ENCODE measurements around the gene TARP.

Gene TARP

GRCh38 chr7:38211940-38212339, 61.5 kb downstream of the TARP start:
- DNase-seq = no peak

DNA sequence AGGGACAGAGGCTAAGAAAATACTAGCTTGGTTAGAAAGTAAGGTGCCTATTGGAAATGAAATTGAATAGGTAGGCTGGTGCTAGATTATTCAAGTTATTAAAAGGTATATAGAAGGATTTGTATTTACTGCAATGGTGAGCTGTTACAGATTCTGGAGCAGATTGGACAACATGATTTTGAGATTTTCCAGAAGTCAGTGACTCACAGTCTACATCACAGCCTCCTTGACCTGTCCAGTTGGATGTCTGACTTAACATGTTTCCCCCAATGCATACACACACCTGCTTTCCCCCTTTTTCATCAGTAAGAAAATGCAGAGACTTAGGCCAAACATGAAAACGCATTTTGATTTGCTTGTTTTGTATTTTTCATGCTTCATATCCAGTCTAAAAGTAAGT, 62.0 kb downstream of the TARP start:
- DNase-seq = no peak

All from islet precursor cell (in vitro differentiated cells).